ENCODE measurements around the gene NDUFC2.
"Not testable (repeated sequence)": the region's sequence is repeated elsewhere in the genome, so short reads cannot be mapped to it uniquely, and the experiment has no call there.

Gene NDUFC2

DNA sequence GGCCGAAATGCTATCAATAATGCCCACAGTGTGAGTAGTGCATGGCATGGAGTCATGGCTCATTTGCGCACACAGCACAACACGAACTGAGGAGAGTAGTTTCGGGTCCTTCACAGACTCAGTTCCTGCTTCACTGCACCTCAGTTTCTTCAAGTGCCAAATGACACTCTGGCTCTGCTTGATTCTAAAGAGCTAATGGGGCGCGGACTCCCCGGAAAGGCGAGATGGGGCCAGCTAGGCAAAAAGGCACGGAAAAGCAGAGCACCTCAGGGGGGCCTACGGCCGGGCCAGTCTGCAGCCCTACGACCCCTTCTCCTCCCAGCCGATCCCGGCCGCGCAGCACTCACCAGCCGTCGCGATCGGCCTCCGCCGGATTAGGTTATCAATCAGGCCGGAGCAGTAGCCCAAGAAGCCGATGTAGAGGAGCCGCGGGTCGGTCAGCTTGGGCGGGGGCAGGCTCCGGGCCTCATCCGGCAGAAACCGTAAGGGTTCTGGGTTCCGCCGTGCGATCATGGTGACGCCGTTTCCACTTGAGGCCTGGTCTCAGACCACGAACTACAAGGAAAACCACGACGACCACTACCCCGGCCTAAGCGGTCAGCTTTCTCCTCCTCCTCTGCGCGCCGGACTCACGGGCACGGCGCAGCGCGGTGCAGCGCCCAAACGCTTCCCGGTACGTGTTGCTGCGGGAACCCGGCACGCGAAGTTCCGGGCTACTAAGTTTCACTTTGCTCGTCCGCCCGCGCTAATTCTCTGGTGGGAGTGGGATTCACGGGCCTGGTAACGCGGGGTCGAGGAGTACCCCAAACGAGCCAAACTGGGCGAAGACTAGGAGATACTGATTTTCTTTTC is at the start of gene NDUFC2:
NDUFC2 (minus strand) TSS at position 631 of the 852 bp plus-strand sequence; CDS start at position 513, 118 bp downstream.
- peak; percentile 77 for DNase-seq

DNA sequence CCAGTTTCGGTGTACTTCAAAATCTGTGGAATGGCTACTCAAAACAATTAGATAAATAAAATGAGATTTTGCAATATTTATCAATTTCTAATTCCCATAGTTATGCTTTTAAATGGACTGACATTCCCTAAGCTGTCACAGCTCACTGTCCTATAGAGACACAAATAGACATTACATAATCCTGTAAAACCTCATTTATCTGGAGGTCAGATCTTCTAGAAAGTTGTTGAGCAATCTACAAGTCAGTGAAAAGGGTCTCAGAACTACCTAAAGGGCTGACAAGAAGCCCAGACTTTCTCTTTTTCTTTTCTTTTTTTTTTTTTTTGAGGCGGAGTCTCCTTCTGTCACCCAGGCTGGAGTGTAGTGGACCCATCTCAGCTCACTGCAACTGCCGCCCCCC is 47.7 kb upstream of the NDUFC2 start:
- no peak for DNase-seq

DNA sequence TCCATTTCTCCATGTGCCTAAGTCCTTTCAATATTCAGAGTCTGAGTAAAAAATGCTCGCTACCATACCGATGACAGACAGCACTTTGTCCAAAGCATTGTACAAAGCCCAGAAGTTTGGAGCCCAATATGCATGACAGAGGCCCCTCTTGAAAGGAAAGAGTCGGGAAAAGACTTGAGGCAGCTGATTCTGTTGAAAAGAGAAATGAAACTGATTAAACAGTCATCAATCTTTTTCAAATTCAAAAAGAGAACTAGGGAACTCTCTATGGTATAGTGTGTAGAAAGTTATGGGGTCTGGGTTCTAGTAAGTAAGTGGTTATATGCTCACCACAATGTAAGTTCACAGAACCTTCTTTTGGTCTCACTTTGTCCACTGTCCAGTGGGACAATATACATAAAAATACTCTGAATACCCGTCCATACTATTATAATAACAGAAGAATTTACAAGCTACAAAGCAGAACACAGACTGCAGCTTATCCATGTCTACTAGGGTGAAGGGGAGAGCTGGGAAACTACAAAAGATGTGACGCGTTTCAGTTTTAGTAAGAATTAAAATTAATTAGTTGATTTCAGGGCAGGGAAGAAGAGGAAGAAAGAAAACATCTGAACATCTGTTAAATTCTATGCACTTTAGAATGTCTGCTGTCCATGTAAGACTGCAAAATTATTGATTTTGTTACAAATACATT is 33.1 kb upstream of the NDUFC2 start:
- DNase-seq: no peak

DNA sequence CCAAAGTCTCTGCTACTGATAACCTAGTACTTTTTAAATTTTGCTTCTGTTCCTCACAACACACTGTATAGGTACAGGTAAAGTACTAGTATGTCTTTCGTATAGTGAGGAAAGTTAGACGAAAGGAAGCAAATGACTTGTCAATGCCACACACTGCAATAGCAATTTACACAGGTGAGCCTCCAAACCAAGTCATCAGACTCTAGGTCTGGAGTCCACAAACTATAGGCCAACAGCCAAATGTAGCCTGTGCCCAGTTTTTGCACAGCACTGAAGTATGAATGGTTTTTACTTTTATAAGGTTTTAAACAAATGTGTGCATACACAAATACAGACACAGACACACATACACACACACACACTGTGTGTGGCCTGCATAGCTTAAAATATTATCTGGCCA is 31.6 kb upstream of the NDUFC2 start:
- no peak for DNase-seq

DNA sequence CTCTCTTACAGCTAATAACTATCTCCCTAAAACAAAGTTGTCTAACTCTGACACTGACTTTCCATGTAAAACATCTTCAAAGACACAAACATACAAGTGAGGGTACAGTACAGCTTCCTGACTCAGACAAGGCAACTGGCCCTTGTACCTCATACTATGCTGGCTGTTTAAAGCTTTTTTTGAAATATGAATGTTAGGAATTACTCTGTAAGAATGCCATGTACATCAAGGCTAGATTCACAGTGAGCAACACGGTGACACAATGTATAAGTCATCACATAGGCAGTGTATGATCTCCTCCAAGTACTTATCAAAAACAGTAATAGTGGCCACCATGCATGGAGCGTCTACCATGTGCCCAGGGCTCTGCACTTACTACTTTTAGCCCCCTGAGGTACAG is 31.2 kb upstream of the NDUFC2 start:
- no peak for DNase-seq

DNA sequence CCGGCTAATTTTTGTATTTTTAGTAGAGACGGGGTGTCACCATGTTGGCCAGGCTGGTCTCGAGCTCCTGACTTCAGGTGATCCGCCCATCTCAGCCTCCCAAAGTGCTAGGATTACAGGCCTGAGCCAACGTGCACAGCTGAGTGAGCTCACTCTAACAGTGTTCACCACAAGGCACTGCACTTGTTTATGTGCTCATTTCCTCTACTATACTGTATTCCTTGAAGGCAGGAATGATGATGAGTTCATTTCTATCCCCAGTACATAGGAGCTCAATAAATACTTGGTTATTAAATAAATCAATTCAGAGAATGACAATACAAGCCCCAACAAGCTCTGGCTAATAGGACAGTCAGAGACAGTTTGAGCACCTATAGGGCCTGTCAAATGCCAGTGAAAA is 30.7 kb upstream of the NDUFC2 start:
- no peak for DNase-seq

DNA sequence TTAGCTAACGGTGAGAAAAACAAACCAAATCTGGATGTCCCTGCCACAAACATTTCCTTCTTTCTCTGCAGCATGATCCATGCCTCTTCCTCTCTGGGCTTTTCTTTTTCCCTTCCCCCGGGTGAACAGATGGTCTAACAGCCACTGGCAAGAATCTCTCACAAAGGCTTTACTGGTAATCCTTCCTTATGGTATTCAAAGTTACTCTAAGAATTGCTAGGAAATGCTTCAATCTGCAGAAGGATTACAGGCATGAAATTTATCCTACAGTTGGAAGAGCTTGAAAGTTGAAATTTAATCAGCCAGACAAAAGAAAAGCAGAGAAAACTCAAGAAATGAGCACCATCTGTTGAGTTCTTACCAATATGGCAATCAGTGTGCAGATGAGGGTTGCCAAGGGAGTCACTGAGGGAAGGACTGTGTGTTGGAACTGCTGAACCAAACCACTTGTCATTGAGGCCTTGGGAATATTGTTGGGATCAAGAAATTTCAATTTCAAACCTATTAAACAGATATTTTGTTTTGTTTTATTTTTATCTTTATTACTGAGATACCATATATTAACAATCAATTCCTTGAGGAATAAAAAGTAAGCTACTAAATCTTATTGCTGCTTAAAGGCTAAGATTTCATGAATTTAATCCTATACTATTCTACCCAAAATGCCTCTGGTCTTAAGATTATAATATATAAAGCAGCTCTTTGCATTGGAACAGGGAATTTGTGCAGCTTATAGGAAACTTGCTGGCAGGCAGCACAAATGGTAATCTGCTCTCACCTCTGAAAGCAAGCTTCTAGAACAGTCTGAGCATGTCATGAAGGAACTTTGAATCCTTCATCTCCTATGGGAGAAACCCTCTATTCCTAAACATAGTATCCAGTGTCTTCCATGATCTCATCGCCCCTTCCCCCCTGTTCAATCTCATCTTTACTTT is 29.7 kb upstream of the NDUFC2 start:
- no peak for DNase-seq

DNA sequence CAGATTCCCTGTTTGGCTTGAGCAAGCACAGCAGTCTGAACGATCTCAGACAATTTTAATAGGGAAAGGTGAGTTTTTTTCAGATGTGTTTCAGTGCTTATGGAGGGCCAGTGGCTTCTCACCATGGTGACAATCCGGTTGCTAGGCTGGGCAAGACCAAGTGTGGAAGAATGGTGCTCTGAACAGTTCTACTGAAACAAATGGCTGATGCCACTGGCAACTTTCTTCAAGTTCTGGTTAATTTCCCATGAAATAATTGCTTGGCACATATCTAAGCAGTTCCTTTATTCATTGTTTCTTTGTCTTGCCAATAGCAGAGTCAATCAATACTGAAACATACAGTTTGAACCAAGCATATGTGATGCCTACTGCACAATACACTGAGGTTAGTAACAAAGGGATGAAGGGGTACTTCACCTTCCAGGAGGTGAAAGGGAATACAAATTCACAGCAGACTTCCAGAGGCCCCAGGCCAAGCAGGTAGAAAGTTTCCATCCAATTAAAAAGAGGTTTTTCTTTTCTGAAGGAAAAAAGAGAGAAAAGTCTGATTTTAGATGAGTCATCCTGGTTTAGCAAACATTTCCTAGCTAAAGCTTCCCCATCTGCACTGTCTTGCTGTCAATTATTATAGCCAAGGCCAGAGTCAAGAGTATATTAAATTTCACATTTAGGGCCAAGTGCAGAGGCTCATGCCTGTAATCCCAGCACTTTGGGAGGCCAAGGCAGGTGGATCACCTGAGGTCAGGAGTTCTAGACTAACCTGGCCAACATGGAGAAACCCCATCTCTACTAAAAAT is 21.2 kb upstream of the NDUFC2 start:
- no peak for DNase-seq

DNA sequence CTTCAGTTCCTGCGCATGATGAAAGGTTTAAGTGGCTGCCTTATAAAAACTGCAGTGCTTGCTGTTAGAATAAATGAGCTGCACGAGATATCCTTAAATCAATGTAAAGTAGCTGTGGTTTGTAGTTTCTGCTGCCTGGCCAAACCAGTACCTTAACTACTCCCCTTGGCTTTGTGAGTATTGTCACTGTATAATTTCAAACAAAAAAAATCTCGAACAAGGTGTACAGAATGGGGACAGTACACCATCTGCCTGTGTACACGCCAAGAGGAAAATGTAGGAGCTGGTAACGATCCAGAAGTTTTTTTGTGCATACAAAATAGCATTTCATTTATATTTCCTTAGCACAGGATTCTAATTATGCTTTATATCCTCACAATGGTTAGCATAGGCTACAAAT is 20.6 kb upstream of the NDUFC2 start:
- no peak for DNase-seq

DNA sequence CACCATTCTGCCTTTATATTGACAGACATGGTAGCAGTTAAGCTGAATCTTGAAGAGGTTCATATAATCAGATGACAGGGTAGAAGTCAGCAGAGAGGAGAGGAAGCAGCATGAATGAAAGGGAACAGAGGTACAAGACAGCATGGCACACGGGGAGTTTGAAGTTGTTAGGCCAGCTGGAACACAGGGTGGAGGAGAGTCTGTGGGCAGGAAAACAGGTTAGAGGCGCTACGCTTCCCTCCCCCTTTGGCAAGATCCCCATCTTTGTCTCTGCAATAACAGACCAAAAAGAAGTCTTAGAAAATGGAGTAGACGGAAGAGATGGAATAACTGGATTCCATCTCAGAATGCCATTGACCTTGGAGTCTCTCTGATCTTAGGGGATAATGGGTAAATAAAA is 20.0 kb upstream of the NDUFC2 start:
- no peak for DNase-seq

DNA sequence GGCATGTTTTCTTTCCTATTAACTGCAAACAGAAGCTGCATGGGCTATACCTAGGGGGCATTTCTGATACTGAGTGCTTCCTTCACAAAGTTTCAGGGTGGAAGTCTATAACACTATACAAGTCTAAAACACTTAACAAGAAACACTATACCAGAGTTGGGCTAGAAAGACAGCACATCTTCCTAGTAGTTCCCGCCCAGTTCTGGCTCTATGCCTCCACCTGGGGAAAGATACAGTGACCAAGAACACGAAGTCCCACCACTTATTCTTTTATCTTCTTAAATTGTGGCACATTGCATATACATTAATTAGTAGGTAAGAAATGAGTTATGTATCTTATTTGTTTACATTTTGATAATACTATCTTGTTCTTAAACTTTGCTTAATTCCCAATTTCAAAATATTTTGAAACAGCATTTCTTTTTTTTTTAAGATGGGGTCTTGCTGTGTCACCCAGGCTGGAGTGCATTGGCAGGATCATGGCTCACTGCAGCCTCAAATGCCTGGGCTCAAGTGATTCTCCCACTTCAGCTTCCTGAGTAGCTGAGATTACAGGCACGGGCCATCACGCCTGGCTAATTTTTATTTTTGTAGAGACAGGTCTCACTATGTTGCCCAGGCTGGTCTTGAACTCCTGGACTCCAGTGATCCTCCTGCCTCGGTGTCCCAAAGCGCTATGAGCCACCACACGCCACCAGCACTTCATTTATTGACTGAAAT is 18.2 kb upstream of the NDUFC2 start:
- no peak for DNase-seq

DNA sequence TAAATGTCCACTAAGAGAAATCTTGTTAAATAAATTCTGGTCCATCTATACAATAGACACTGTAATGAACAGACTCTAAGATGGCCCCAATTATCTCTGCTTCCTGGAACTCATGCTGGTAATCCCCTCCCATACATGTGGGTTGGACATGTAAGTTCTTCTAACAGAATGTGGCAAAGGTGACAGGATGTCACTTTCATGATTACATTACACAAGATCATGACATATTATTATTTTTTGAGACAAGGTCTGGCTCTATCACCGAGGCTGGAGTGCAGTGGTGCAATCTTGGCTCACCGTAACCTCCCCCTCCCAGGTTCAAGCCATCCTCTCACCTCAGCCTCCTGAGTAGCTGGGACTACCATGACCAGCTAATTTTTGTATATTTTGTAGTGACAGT is 14.6 kb upstream of the NDUFC2 start:
- DNase-seq: no peak

DNA sequence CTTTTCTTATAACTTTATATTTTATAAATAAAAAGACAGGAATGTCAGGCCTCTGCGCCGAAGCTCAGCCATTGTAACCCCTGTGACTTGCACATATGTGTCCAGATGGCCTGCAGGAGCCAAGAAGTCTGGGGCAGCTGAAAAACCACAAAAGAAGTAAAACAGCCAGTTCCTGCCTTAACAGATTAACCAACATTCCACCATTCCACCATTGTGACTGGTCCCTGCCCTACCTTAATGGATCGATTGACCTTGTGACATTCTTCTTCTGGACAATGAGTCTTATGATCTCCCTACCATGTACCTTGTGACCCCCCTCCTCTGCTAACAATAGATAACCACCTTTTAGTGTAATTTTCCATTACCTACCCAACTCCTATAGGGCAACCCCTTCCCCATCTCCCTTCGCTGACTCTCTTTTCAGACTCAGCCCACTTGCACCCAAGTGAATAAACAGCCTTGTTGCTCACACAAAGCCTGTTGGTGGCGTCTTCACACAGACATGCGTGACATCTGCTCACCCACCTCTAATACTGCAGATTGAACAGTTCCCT is 6.9 kb upstream of the NDUFC2 start:
- DNase-seq: not testable (repeated sequence)

DNA sequence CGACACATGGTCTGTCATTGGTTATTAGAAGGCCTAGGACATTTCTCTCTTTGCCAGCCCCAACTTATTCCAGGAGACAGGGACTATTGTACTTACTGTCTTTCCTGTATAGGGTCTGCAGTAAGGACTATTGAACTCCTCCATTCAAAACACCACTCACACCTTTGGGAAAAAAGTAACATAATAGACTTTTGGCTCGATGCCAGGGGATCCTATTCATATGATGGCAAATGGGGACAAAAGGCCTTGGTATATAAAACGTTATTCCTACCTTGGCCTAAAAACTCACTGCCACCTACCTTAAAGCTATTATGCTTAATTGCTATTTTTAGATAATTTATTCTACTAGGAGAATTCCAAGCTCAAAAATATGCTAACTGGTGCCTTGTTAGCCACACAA is 6.3 kb upstream of the NDUFC2 start:
- DNase-seq: no peak

DNA sequence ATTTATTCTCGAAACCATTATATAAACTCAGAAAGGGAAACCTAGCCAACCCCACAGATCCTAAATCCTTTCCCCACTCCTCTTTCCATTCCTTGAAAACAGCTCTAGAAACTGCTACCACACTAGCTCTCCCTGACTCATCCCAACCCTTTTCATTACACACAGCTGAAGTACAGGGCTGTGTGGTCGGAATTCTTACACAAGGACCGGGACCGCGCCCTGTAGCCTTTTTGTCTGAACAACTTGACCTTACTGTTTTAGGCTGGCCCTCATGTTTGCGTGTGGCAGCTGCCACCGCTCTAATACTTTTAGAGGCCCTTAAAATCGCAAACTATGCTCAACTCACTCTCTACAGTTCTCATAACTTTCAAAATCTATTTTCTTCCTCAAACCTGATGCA is 4.8 kb upstream of the NDUFC2 start:
- not testable (repeated sequence) for DNase-seq

DNA sequence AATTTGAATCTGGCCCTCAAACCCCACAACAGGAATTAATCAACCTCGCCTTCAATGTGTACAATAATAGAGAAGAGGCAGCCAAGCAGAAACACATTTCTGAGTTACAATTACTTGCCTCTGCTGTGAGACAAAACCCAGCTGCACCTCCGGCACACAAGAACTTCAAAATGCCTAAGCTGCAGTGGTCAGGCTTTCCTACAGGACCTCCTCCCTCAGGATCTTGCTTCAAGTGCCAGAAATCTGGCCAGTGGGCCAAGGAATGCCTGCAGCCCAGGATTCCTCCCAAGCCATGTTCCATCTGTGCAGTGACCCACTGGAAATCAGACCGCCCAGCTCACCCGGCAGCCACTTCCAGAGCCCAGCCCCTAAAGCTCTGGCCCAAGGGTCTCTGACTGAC is 3.4 kb upstream of the NDUFC2 start:
- DNase-seq: no peak

DNA sequence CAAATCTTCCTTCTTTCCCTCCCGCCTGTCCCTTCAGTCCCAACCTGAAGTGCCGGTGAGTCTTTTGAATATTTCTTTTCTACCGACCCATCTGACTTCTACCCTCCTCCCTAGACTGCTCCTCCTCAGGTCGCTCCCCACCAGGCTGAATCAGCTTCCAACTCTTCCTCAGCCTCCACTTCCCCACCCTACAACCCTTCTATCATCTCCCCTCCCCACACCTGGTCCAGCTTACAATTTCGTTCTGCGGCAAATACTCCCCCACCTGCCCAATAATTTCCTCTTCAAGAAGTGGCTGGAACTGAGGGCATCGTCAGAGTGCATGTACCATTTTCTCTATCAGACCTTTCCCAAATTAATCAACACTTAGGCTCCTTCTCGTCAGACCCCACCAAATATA is 2.5 kb upstream of the NDUFC2 start:
- DNase-seq: no peak

DNA sequence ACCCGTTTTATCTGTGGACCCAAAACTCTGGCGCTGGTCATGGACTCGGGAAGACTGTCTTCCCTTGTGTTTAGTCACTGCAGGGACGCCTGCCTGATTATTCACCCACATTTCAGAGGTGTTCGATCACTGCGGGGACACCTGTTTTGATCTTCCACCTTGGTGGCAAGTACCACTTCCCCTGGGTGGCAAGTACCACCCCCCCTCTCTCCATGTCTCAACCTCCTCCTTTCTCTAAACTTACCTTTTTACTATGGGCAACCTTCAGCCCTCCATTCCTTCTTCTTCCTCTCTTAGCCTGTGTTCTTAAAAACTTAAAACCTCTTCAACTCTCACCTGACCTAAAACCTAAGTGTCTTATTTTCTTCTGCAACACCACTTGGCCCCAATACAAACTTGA is 1.9 kb upstream of the NDUFC2 start:
- no peak for DNase-seq

DNA sequence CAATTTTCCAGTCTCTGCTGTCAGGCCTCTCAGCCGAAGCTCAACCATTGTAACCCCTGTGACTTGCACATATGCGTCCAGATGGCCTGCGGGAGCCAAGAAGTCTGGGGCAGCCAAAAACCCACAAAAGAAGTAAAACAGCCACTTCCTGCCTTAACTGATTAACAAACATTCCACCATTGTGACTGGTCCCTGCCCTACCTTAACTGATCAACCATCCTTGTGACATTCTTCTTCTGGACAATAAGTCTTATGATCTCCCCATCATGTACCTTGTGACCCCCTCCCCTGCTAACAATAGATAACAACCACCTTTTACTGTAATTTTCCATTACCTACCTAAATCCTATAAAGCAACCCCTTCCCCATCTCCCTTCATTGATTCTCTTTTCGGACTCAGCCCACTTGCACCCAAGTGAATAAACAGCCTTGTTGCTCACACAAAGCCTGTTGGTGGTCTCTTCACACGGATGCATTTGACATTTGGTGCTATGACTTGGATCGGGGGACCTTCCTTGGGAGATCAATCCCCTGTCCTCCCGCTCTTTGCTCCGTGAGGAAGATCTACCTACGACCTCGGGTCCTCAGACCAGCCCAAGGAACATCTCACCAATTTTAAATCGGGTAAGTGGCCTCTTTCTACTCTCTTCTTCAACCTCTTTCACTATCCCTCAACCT is 1.3 kb upstream of the NDUFC2 start:
- DNase-seq: no peak

DNA sequence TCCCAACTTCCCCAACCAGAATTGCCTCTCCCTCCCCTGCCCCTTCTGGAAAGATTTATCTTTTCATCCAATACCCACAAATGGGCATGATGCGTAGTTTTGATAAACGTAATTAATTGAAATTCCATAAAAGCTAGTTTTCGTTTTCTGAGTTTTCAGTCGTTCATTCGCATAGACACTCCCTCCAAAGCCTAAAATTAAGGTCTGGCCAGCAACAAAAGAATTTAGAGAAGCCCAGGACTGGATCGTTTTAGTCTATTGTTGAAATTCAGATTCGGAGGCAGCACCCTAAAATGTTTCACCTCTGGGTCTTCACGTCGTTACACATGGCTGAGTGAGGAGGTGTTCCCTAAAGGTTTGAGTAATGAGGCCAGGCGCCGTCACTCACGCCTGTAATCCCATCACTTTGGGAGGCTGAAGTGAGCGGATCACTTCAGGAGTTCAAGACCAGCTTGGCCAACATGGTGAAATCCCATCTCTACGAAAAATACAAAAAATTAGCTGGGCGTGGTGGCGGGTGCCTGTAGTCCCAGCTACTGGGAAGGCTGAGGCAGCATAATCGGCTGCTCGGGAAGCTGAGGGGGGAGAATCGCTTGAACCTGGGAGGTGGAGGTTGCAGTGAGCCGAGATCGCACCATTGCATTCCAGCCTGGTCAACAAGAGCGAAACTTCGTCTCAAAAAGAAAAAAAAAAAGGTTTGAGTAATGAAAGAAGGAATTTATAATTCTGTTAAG is 589 bp upstream of the NDUFC2 start:
- DNase-seq: peak; percentile 7
